ENCODE data around the gene KRTAP5-3. TPM values are rescaled to one million over a fixed set of nuclear protein-coding genes. Genes with fewer than 3 reads are reported as not detected.

The KRTAP5-3 gene
- polyA plus RNA-seq, 1 donor from 2014 or later = not detected

- Histone ChIP-seq H2AFZ (ENCODE audit: low read depth, low read length) (no peak overlapping the region), H3K9ac (ENCODE audit: low read length) (no peak overlapping the region), H3K27me3 (ENCODE audit: insufficient read depth, low read depth, low read length) (no peaks in the 10 kb centered on the region), H3K4me3 (ENCODE audit: low read length) (no peak overlapping the region), H3K9me2 (ENCODE audit: insufficient read depth, low read length) (no peaks in the 10 kb centered on the region), H4K20me1 (ENCODE audit: insufficient read depth) (no peaks in the 10 kb centered on the region), H3K79me2 (replicated peaks; ENCODE audit: insufficient read depth, low read length) (no peaks in the 10 kb centered on the region), H3K4me2 (ENCODE audit: low read length) (no peak overlapping the region), H3K9me3 (ENCODE audit: low read length) (no peaks in the 10 kb centered on the region), H3K27ac (ENCODE audit: low read length) (no peak overlapping the region), H3K36me3 (ENCODE audit: insufficient read depth, low read length) (no peaks in the 10 kb centered on the region), H3F3A (ENCODE audit: insufficient read depth, low read length, poor library complexity, severe bottlenecking) (no peaks in the 10 kb centered on the region)
- TF ChIP-seq EZH2 (IDR thresholded peaks at IDR 0.05; ENCODE audit: borderline replicate concordance, insufficient read depth, low read length, poor library complexity, severe bottlenecking) = no peak
- no peak for TF ChIP-seq CTCF (IDR thresholded peaks at IDR 0.05; ENCODE audit: poor library complexity, severe bottlenecking)
- no peak for TF ChIP-seq MXI1 (conservative IDR thresholded peaks at IDR 0.05; ENCODE audit: poor library complexity, severe bottlenecking)
- TF ChIP-seq TAF1 (IDR thresholded peaks at IDR 0.05; ENCODE audit: low read depth) = no peak
- TF ChIP-seq RAD21 (conservative IDR thresholded peaks at IDR 0.05) = no peak
- no peak for TF ChIP-seq REST (IDR thresholded peaks at IDR 0.05; ENCODE audit: borderline replicate concordance)
- TF ChIP-seq POLR2AphosphoS5 (IDR thresholded peaks at IDR 0.05) = no peak
- no peak for TF ChIP-seq EP300 (conservative IDR thresholded peaks at IDR 0.05; ENCODE audit: poor library complexity, severe bottlenecking)
- TF ChIP-seq SMC3 (conservative IDR thresholded peaks at IDR 0.05; ENCODE audit: poor library complexity) = no peak
Measured at GRCh38 chr11:1623716-1624115, 15.5 kb upstream of the KRTAP5-3 start.

- H4K20me1 ChIP-seq (ENCODE audit: insufficient read depth) = no peaks in the 10 kb centered on the region
- H2AFZ ChIP-seq (ENCODE audit: low read depth, low read length) = no peak within 1 kb of the TSS
- H3K27ac ChIP-seq (ENCODE audit: low read length) = no peak within 1 kb of the TSS
- TF ChIP-seq TAF1 (IDR thresholded peaks at IDR 0.05; ENCODE audit: low read depth) (no peak), MXI1 (conservative IDR thresholded peaks at IDR 0.05; ENCODE audit: poor library complexity, severe bottlenecking) (no peak)
- no peak within 1 kb of the TSS for H3K4me2 ChIP-seq (ENCODE audit: low read length)
- no peaks in the 10 kb centered on the region for H3K9me3 ChIP-seq (ENCODE audit: low read length)
- H3K9ac ChIP-seq (ENCODE audit: low read length) = no peak within 1 kb of the TSS
- no peaks in the 10 kb centered on the region for H3K27me3 ChIP-seq (ENCODE audit: insufficient read depth, low read depth, low read length)
- H3K79me2 ChIP-seq (replicated peaks; ENCODE audit: insufficient read depth, low read length) = no peaks in the 10 kb centered on the region
- no peak within 1 kb of the TSS for H3K4me3 ChIP-seq (ENCODE audit: low read length)
- no peaks in the 10 kb centered on the region for H3F3A ChIP-seq (ENCODE audit: insufficient read depth, low read length, poor library complexity, severe bottlenecking)
- no peaks in the 10 kb centered on the region for H3K36me3 ChIP-seq (ENCODE audit: insufficient read depth, low read length)
- H3K9me2 ChIP-seq (ENCODE audit: insufficient read depth, low read length) = no peaks in the 10 kb centered on the region
Measured at GRCh38 chr11:1622086-1622485, 13.8 kb upstream of the KRTAP5-3 start, which contains the start of gene KRTAP5-4. TSS of gene KRTAP5-4 (minus strand) at chr11:1622138. CDS start at chr11:1622093, 45 bp downstream.

GRCh38 chr11:1619449-1619848, 11.2 kb upstream of the KRTAP5-3 start:
- Histone ChIP-seq H3K9me3 (ENCODE audit: low read length) (no peaks in the 10 kb centered on the region), H3F3A (ENCODE audit: insufficient read depth, low read length, poor library complexity, severe bottlenecking) (no peaks in the 10 kb centered on the region), H3K4me3 (ENCODE audit: low read length) (no peak overlapping the region), H3K27ac (ENCODE audit: low read length) (no peak overlapping the region), H3K9ac (ENCODE audit: low read length) (no peak overlapping the region), H3K27me3 (ENCODE audit: insufficient read depth, low read depth, low read length) (no peaks in the 10 kb centered on the region), H3K4me2 (ENCODE audit: low read length) (no peak overlapping the region), H3K36me3 (ENCODE audit: insufficient read depth, low read length) (no peaks in the 10 kb centered on the region), H4K20me1 (ENCODE audit: insufficient read depth) (no peaks in the 10 kb centered on the region), H3K79me2 (replicated peaks; ENCODE audit: insufficient read depth, low read length) (no peaks in the 10 kb centered on the region), H2AFZ (ENCODE audit: low read depth, low read length) (no peak overlapping the region), H3K9me2 (ENCODE audit: insufficient read depth, low read length) (no peaks in the 10 kb centered on the region)
- TF ChIP-seq RAD21 (conservative IDR thresholded peaks at IDR 0.05) = no peak
- no peak for TF ChIP-seq EP300 (conservative IDR thresholded peaks at IDR 0.05; ENCODE audit: poor library complexity, severe bottlenecking)
- no peak for TF ChIP-seq CTCF (IDR thresholded peaks at IDR 0.05; ENCODE audit: poor library complexity, severe bottlenecking)
- TF ChIP-seq MXI1 (conservative IDR thresholded peaks at IDR 0.05; ENCODE audit: poor library complexity, severe bottlenecking) = no peak
- no peak for TF ChIP-seq EZH2 (IDR thresholded peaks at IDR 0.05; ENCODE audit: borderline replicate concordance, insufficient read depth, low read length, poor library complexity, severe bottlenecking)
- no peak for TF ChIP-seq TAF1 (IDR thresholded peaks at IDR 0.05; ENCODE audit: low read depth)
- no peak for TF ChIP-seq POLR2AphosphoS5 (IDR thresholded peaks at IDR 0.05)
- no peak for TF ChIP-seq SMC3 (conservative IDR thresholded peaks at IDR 0.05; ENCODE audit: poor library complexity)
- TF ChIP-seq REST (IDR thresholded peaks at IDR 0.05; ENCODE audit: borderline replicate concordance) = no peak
